Neural progenitor cell (in vitro differentiated cells): Measurements from ENCODE around the gene ATP1A4. TPM values are rescaled to one million over a fixed set of nuclear protein-coding genes. Genes with fewer than 3 reads are reported as not detected.

ENCODE experiments used
- DNase-seq: peaks from one replicate; pipeline ENCODE4 v3.0.0-alpha.2; 2016; ENCODE audit warnings: low spot score
- H2AFZ ChIP-seq: fragments of 200-600 bp; sonication (generic); replicated peaks from 2 replicates; pipeline ENCODE4 v1.6.1; 2016; ENCODE audit warnings: antibody characterized with exemption
- H3F3A ChIP-seq: fragments of 200-600 bp; sonication (generic); 2 replicates; pipeline ENCODE4 v1.6.1; 2016; ENCODE audit warnings: antibody characterized with exemption, low read depth
- H3K27ac ChIP-seq: fragments of 200-600 bp; sonication (generic); 2 replicates; pipeline ENCODE4 v1.5.1; 2016; ENCODE audit warnings: mild to moderate bottlenecking
- H3K27me3 ChIP-seq: fragments of 200-600 bp; sonication (generic); 2 replicates; pipeline ENCODE4 v1.6.1; 2016; ENCODE audit warnings: mild to moderate bottlenecking, moderate library complexity
- H3K36me3 ChIP-seq: fragments of 200-600 bp; sonication (generic); 2 replicates; pipeline ENCODE4 v1.5.1; 2016
- H3K4me1 ChIP-seq: fragments of 200-600 bp; sonication (generic); 2 replicates; pipeline ENCODE4 v1.6.1; 2016; ENCODE audit warnings: mixed run types
- H3K4me2 ChIP-seq: fragments of 200-600 bp; sonication (generic); 2 replicates; pipeline ENCODE4 v1.6.1; 2016
- H3K4me3 ChIP-seq: fragments of 200-600 bp; sonication (generic); 2 replicates; pipeline ENCODE4 v1.5.1; 2016
- H3K79me2 ChIP-seq: fragments of 200-600 bp; sonication (generic); 2 replicates; pipeline ENCODE4 v1.6.1; 2016; ENCODE audit warnings: low read depth
- H3K9ac ChIP-seq: fragments of 200-600 bp; sonication (generic); 2 replicates; pipeline ENCODE4 v1.6.1; 2016
- H3K9me3 ChIP-seq: fragments of 200-600 bp; sonication (generic); 2 replicates; pipeline ENCODE4 v1.5.1; 2016; ENCODE audit warnings: low read depth
- H4K20me1 ChIP-seq: fragments of 200-600 bp; sonication (generic); 2 replicates; pipeline ENCODE4 v1.6.1; 2016; ENCODE audit warnings: low read depth
- H3K27ac Mint-ChIP-seq: 3 replicates; pipeline ENCODE4 v1.8.0; 2021; ENCODE audit warnings: mixed read lengths
- H3K27me3 Mint-ChIP-seq: 2 replicates; pipeline ENCODE4 v1.8.0; 2022; ENCODE audit warnings: low read depth, mild to moderate bottlenecking, inconsistent platforms, moderate library complexity, mixed read lengths; ENCODE audit not compliant: insufficient read depth
- H3K36me3 Mint-ChIP-seq: 3 replicates; pipeline ENCODE4 v1.8.0; 2021; ENCODE audit warnings: mixed read lengths
- H3K4me1 Mint-ChIP-seq: 3 replicates; pipeline ENCODE4 v1.8.0; 2021; ENCODE audit warnings: mixed read lengths
- H3K4me3 Mint-ChIP-seq: 3 replicates; pipeline ENCODE4 v1.8.0; 2021; ENCODE audit warnings: mild to moderate bottlenecking, moderate library complexity, mixed read lengths
- H3K9me3 Mint-ChIP-seq: 3 replicates; pipeline ENCODE4 v1.8.0; 2020; ENCODE audit warnings: mixed read lengths
- CTCF ChIP-seq: fragments of 200-600 bp; sonication (generic); IDR thresholded peaks from 2 replicates; pipeline ENCODE4 v1.5.1; 2017; ENCODE audit warnings: antibody characterized with exemption, mild to moderate bottlenecking
- EZH2 ChIP-seq: fragments of 200-600 bp; sonication (generic); IDR thresholded peaks from 2 replicates; pipeline ENCODE4 v1.6.1; 2017; ENCODE audit warnings: antibody characterized with exemption, mild to moderate bottlenecking, moderate library complexity
- EZH2phosphoT487 ChIP-seq: fragments of 200-600 bp; sonication (generic); IDR thresholded peaks from 2 replicates; pipeline ENCODE4 v1.6.1; 2017; ENCODE audit warnings: antibody characterized with exemption
- total RNA-seq: library from RNA; depleted of rRNA; stranded (reverse); fragments of >200 nt; gene quantifications from 2 replicates; pipeline ENCODE4 v1.2.3, GENCODE V29; 2015; ENCODE audit warnings: low replicate concordance

The ATP1A4 gene
- total RNA-seq, 1 donor from 2014 or later, result 0.17 TPM

GRCh38 chr1:160204526-160205241 is 53.3 kb downstream of the ATP1A4 start:
- H3K27ac Mint-ChIP-seq, result peak overlapping the region; percentile 72
- H3K9me3 Mint-ChIP-seq, result no peaks in the 10 kb centered on the region
- Histone ChIP-seq H4K20me1 (peaks cover 40% of the 10 kb centered on the region), H3K4me3 (peak overlapping the region; percentile 79), H2AFZ (peak overlapping the region; percentile 79), H3K9me3 (no peaks in the 10 kb centered on the region), H3K4me2 (peak overlapping the region; percentile 90), H3K9ac (no peak overlapping the region), H3K27me3 (no peaks in the 10 kb centered on the region), H3K36me3 (no peaks in the 10 kb centered on the region), H3F3A (peaks cover 27% of the 10 kb centered on the region), H3K4me1 (peaks cover 36% of the 10 kb centered on the region), H3K27ac (no peak overlapping the region), H3K79me2 (peaks cover 19% of the 10 kb centered on the region)
- DNase-seq, result no peak
- peaks cover 4% of the 10 kb centered on the region for H3K27me3 Mint-ChIP-seq
- TF ChIP-seq EZH2 (no peak), EZH2phosphoT487 (no peak), CTCF (no peak)
- peaks cover 3% of the 10 kb centered on the region for H3K36me3 Mint-ChIP-seq
- H3K4me3 Mint-ChIP-seq, result peak overlapping the region; percentile 89
- H3K4me1 Mint-ChIP-seq, result peaks cover 49% of the 10 kb centered on the region

- H2AFZ ChIP-seq, result peak within 1 kb of the TSS; percentile 82
- Mint-ChIP-seq H3K36me3 (peaks cover 6% of the 10 kb centered on the region), H3K27me3 (peaks cover 4% of the 10 kb centered on the region), H3K4me1 (peaks cover 56% of the 10 kb centered on the region), H3K9me3 (no peaks in the 10 kb centered on the region), H3K4me3 (peak within 1 kb of the TSS; percentile 89), H3K27ac (peak within 1 kb of the TSS; percentile 72)
- peak; percentile 91 for DNase-seq
- H4K20me1 ChIP-seq, result peaks cover 47% of the 10 kb centered on the region
- peaks cover 43% of the 10 kb centered on the region for H3K4me1 ChIP-seq
- no peaks in the 10 kb centered on the region for H3K9me3 ChIP-seq
- H3K27ac ChIP-seq, result no peak within 1 kb of the TSS
- H3K4me2 ChIP-seq, result peak within 1 kb of the TSS; percentile 90
- peaks cover 21% of the 10 kb centered on the region for H3K79me2 ChIP-seq
- H3F3A ChIP-seq, result peaks cover 34% of the 10 kb centered on the region
- no peaks in the 10 kb centered on the region for H3K36me3 ChIP-seq
- H3K9ac ChIP-seq, result peak within 1 kb of the TSS; percentile 81
- TF ChIP-seq EZH2, result no peak
- no peak for TF ChIP-seq EZH2phosphoT487
- TF ChIP-seq CTCF, result no peak
- H3K4me3 ChIP-seq, result peak within 1 kb of the TSS; percentile 79
- H3K27me3 ChIP-seq, result no peaks in the 10 kb centered on the region
These were observed 54.0 kb downstream of the ATP1A4 start, which contains the start of gene PEA15 for GRCh38 chr1:160205242-160206035. Gene PEA15, plus strand, starts transcription at chr1:160205384. Its CDS starts 6,161 bp downstream, at chr1:160211545.

GRCh38 chr1:160206036-160206389 is 54.6 kb downstream of the ATP1A4 start:
- peaks cover 4% of the 10 kb centered on the region for H3K27me3 Mint-ChIP-seq
- H3K27me3 ChIP-seq, result no peaks in the 10 kb centered on the region

More at GRCh38 chr1:160206036-160206389, 54.6 kb downstream of the ATP1A4 start:
- Mint-ChIP-seq H3K36me3 (peaks cover 7% of the 10 kb centered on the region), H3K4me1 (peaks cover 62% of the 10 kb centered on the region), H3K4me3 (peak overlapping the region; percentile 89), H3K27ac (no peak overlapping the region), H3K9me3 (no peaks in the 10 kb centered on the region)
- peaks cover 35% of the 10 kb centered on the region for H3F3A ChIP-seq
- H2AFZ ChIP-seq, result no peak overlapping the region
- peak overlapping the region; percentile 79 for H3K4me3 ChIP-seq
- peaks cover 53% of the 10 kb centered on the region for H4K20me1 ChIP-seq
- peak overlapping the region; percentile 90 for H3K4me2 ChIP-seq
- no peaks in the 10 kb centered on the region for H3K36me3 ChIP-seq
- peaks cover 25% of the 10 kb centered on the region for H3K79me2 ChIP-seq
- peaks cover 49% of the 10 kb centered on the region for H3K4me1 ChIP-seq
- peak overlapping the region; percentile 81 for H3K9ac ChIP-seq
- peak; percentile 49 for DNase-seq
- H3K9me3 ChIP-seq, result no peaks in the 10 kb centered on the region
- H3K27ac ChIP-seq, result no peak overlapping the region
- TF ChIP-seq CTCF (no peak), EZH2phosphoT487 (no peak), EZH2 (no peak)
